Testis (tissue), 2 donors: ENCODE measurements around the gene TAF5L.

ENCODE experiments used
- CTCF ChIP-seq, 3 experiments: fragments of 450-650 bp in 2 of 3; fragments of 200-600 bp in 1 of 3; sonication (generic) in 1 of 3; IDR thresholded peaks; one replicate each; pipeline ENCODE4 v1.5.1; 2016 to 2019; ENCODE audit warnings: antibody characterized with exemption in 3 of 3, mild to moderate bottlenecking in 2 of 3, moderate library complexity in 1 of 3
- POLR2A ChIP-seq: fragments of 450-650 bp; IDR thresholded peaks from one replicate; pipeline ENCODE4 v1.6.1; 2017; ENCODE audit warnings: antibody characterized with exemption, mild to moderate bottlenecking, moderate library complexity

- TF ChIP-seq CTCF (IDR thresholded peaks at IDR 0.05) (no peak), POLR2A (no peak)
Measured at GRCh38 chr1:229557913-229558414, 68.0 kb downstream of the TAF5L start.
